ENCODE data around the gene KCNIP3.

KCNIP3 gene

DNA sequence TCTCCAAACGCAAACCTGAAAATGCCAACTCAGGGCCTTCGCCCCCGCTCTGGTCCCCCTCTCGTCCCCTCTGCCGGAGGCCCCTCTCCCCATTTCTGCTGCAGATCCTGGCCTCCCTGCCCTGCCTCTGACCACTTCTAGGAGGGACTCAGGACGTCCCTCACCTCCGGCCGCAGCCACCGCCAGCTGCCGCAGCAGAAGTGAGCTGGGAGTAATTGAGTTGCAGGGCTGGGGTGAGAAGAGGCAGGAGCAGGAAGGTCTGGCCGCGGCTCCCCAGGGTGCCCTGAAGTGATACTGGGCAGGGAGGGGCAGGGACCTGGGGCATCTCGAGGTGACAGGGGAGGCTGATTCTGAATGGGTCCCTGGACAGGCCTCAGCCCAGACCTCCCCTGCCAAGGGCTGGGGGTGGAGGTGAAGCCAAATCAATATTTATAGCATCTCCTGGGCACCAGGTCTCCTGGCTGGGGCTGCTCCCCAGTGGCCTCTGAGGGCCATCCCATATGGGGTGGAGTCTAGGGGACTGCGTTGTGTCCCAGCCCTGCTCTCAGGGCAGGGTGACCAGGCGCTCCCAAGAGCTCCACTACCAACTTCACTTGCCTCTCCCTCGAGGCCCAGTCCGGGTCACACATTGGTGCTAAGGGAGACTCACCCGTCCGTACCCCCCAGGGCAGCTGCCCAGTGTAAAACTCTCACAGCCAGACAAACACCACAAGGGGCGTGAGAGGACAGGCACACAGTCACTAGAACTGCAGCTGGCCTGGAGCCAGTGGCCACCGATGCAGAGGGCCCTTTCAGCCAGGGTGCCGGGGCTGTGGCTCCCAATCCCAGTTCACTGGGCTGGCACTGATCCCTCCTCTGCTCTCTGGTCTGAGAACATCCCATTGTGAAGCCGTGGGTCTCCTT is 33.0 kb downstream of the KCNIP3 start:
- no peak for DNase-seq

DNA sequence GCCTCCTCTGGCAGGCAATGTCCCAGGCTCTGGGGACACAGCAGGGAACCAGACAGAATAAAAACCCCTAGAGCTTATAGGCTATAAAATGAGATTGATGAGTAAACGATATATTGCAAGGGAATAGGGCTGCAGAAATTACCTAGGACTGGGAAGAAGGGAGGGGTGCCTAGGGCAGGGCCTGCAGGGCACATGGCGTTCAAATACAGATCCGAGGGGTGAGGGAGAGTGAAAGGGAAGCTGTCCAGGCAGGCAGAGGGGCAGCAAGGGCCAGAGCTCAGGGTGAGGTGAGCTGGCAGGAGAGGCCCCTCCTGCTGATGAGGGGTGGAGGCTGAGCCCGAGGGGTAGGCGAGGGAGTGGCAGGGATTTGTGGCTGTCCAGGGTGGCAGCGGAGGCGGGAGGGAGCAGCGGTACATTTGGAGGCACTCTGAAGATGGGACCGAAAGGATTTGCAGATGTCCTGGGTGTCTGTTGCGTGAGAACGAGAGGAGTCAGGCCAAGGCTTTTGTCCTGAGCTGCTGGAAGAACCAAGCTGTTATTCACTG is 33.7 kb downstream of the KCNIP3 start:
- no peak for DNase-seq

DNA sequence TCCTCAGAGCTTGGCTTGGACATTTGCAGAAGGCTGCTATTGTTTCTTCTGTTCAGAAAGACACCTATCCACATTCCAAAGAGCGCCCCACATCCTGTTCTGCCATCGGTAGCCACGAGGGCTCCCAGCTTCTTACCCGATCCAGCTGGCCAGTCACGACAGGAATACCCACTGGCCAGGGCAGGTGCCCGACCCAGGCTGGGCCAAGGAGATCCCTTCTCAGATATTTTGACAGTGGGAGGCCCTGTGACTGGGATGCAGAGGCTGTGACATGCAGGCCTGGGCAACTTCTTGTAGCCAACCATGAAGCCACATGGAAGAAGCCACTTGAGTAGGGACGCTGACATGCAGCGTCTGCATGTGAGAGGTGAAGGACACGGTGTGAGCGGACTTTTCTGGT is 34.5 kb downstream of the KCNIP3 start:
- DNase-seq, result no peak

GRCh38 chr2:95332036-95332435 is 34.9 kb downstream of the KCNIP3 start:
- DNase-seq, result no peak

GRCh38 chr2:95333056-95333455 is 35.9 kb downstream of the KCNIP3 start:
- DNase-seq, result no peak

DNA sequence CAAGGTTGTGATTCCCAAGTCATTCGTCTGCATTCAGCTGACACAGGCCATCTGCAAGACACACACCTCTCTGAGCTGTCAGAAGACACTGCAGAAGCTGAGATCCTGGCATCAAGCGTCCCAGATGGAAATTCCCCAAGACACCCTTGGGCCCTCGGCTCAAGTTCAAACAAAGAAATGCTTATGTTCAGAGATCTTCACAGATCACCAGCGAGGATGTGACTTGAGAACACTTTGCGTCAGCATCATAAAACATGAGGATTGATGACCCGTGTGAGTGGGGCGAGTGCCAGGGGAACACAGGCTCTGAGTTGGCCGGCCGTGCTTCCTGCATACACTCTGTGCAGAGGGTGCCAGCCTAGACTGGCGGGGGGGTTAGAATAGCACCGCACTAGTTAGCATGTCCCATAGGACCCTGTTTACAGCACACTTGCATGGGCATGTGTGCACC is 36.8 kb downstream of the KCNIP3 start:
- no peak for DNase-seq

DNA sequence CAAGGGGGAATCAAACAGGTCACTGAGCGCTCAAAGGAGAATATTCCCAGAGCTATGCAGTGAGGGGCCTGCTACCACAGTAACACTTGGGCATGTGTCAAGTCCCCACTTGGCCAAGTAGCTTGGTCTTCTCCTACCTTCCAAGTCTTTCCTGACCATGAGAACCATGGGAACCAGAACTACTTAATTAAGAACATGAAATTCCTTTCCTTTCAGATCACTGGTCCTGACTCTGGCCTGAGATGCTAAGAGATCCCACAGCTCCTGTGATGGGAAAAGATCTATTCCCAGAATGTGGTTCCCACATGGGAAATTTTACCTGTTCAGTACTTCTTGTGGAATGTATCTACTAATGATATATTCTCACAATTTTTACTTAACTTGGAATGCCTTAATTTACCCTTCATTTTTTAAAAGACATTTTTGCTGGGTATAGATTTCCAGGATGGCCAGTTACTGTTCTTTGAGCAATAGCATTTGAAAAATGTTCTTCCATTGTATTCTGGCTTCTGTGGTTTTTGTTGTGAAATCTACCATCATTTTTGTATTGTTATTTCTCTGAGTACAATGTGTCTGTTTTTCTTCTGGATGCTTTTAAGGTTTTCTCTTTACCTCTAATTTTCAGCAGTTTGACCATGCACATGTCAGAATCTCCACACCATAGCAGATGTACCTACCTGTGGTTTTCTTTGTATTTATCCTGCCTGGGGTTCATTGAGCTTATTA is 37.9 kb downstream of the KCNIP3 start:
- no peak for DNase-seq

- DNase-seq, result no peak
These were observed 39.3 kb downstream of the KCNIP3 start for GRCh38 chr2:95336406-95336805.

GRCh38 chr2:95337829-95338228 is 40.7 kb downstream of the KCNIP3 start:
- no peak for DNase-seq

DNA sequence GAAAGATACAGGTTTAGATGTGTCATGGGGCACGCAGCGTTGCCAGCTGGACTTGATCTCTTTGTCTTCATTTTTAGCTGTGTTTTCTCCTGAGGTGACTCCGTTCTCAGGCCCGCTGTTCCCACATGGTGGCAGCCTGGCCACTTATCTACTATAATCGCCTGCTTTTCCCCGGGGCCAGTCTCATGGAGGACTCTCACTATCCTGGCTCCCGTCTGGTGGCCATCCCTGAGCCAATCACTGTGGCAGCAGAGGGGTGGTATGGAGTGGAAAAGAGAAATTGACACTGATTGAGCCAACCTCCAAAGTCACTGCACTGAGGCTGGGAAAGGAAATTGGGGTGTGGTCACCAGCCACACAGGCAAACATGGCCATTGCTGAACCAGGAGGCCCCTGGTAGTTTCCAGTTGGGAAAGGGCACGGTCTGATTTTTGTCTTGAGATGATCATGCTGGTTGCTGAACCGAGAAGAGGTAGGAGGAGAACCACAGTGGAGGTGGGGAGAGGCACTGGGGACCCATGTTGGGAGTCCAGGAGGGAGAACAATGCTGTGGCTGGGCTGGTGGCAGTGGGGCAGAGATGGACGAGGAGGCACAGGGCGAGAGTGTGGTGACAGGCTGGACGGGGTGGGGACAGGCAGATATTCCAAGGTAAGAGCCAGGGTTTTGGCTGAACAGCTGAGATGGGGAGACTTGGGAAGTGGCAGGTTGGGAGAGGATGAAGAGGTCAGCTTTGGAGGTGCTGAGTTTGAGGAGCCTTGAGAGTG is 45.6 kb downstream of the KCNIP3 start:
- no peak for DNase-seq

GRCh38 chr2:95343429-95344214 is 46.5 kb downstream of the KCNIP3 start:
- DNase-seq, result no peak

DNA sequence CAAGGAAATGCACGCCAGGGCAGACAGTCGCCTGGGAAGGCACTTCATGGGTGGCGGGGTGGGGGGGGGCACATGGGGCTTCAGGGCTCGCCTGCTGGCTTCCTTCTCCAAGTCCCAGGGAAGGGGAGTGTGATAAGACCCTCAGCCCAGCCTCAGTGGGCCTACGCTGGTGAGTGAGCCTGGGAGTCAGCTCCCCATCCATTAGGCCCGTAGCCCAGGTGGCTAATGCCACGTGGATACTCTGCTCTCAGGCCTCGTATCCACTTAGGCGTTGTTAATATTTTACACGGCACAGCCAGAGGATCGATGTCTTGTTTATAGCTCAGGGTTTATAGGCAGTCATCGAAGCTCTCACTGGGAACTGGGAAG is 47.1 kb downstream of the KCNIP3 start:
- DNase-seq, result no peak

DNA sequence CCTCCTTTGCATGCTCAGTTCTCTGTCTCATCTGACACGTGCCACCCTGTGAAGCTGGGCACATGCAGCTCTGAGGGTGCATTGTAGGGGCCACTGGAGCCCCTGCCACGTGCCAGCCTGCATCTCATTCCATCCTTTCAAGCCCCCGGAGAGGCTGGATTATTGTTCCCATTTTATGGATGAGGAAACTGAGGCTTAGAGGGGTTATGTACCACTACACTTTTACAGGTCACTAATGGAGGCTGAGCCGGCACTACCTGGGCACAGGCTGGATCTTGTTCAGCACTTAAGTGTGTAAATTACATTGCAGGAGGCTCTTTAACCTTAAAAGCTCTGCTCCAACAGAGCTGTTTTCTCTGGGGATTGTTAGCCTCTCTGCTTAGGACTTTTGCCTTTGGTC is 47.5 kb downstream of the KCNIP3 start:
- DNase-seq, result no peak

GRCh38 chr2:95345081-95345562 is 48.0 kb downstream of the KCNIP3 start:
- no peak for DNase-seq

DNA sequence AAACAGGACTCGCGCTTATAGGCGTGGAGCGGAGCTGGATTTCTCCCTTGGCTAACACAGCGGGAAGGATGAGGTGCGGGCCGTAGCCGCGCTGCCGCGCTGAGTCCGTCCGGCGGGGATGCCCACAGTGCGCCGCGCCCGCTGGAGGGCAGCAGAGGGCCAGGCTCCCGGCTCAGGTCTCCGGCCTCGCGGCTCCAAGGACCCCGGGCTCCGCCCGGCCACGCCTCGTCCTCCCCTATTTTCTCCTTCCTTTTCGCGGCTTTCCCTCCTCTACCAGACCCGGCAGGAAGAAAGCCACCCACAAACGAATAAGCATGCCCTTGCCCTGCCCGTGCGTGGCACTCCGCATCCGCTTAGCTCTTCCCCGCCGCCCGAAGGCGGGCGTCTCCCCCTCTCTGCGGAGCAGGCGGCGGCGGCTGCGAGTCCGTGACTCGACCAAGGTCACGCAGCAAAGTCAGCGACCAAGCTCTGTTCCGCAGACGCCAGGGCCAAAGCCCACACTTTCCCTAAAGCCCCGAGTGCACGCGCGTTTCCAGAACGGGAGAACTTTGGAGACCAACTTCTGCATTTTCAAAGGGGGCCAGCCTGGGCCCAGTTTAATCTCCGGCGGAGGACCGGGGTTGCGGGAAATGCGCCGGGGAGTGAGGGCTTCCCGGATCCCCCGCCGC is 48.5 kb downstream of the KCNIP3 start:
- DNase-seq, result peak; percentile 21

GRCh38 chr2:95346231-95346737 is 49.1 kb downstream of the KCNIP3 start:
- DNase-seq, result no peak

- no peak for DNase-seq
These were observed 49.9 kb downstream of the KCNIP3 start for GRCh38 chr2:95346738-95347671.

DNA sequence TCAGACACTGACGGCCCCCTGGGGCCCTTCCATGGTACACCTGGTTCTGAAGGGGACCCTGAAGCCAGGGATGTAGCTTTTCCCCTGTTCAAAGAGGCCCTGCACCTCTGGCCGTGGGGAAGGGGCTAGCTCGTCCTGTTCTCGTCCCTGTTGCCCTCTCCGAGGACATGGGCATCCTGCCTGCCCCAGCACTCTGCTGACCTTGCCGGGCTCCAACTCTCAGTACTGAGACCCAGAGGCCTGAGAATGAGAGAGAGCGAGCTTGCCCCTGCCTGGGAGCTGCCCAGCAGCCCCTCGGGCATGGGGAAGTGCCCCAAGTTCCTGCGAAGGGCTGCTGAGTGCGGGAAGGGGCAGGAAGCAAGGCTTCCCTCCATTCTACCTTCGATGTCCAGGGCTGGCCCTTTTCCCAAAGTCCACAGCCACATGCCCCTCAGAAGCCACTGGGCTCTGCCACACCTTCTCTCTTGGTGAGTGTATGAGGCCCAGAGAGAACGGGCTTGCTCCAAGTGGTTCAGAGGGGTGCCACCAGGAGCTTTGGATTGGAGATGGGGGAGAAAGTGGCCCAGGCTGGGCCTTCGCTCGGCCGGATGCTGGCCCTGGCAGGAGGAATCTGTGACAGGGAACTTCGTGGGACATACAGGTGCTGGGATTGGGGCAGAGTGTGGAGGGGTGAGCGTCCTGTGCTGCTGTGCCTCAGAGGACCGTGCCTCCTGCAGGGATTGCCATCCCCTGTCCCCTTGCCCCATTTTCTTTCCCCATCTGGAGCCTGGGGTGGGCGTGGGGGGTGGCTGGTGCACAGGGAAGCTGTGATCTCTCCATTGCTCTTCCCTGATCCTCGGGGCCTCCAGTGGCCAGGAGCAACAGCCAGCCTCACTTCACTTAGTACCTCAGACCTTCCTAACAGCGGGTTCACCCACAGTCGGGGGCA is 50.8 kb downstream of the KCNIP3 start:
- DNase-seq, result no peak
